HAP-1 (cell line): ENCODE data around the gene MPPED1.

Source experiments
- DNase-seq, 2 experiments: peaks; one replicate each; pipeline ENCODE4 v3.0.0-alpha.2; 2016 to 2020; ENCODE audit warnings: low spot score in 2 of 2
- H3K27me3 ChIP-seq: fragments of 250-450 bp; sonication (Bioruptor Pico); 2 replicates; pipeline ENCODE4 v1.5.1; 2020; ENCODE audit warnings: low read depth, mild to moderate bottlenecking, moderate library complexity
- H3K36me3 ChIP-seq: fragments of 250-450 bp; sonication (Bioruptor Pico); replicated peaks from 2 replicates; pipeline ENCODE4 v1.5.1; 2020; ENCODE audit warnings: mild to moderate bottlenecking
- H3K4me1 ChIP-seq: fragments of 250-450 bp; sonication (Bioruptor Pico); 2 replicates; pipeline ENCODE4 v1.5.1; 2020; ENCODE audit warnings: mild to moderate bottlenecking
- H3K4me3 ChIP-seq: fragments of 250-450 bp; sonication (Bioruptor Pico); 2 replicates; pipeline ENCODE4 v1.5.1; 2020; ENCODE audit warnings: mild to moderate bottlenecking, moderate library complexity
- H3K9me3 ChIP-seq: fragments of 250-450 bp; sonication (Bioruptor Pico); 2 replicates; pipeline ENCODE4 v1.5.1; 2020; ENCODE audit warnings: mild to moderate bottlenecking, moderate library complexity
- in situ Hi-C: fragments of 300-500 bp; cut with MboI; formaldehyde crosslinking; loops from 3 replicates; pipeline ENCODE4 v1.14.3; 2020; ENCODE audit warnings: low sequenced_read_pairs, inconsistent platforms, mixed read lengths

Gene MPPED1

GRCh38 chr22:43540529-43540923, 128.7 kb downstream of the MPPED1 start:
- in situ Hi-C loops: no loop called here
- no peaks in the 10 kb centered on the region for H3K9me3 ChIP-seq
- no peaks in the 10 kb centered on the region for H3K36me3 ChIP-seq
- DNase-seq: no peak
- H3K27me3 ChIP-seq: peaks cover 35% of the 10 kb centered on the region
- no peaks in the 10 kb centered on the region for H3K4me1 ChIP-seq
- no peak overlapping the region for H3K4me3 ChIP-seq

- Histone ChIP-seq H3K9me3 (no peaks in the 10 kb centered on the region), H3K4me3 (no peak overlapping the region), H3K36me3 (no peaks in the 10 kb centered on the region), H3K27me3 (peaks cover 32% of the 10 kb centered on the region), H3K4me1 (no peaks in the 10 kb centered on the region)
- DNase-seq: no peak
- in situ Hi-C loops: no loop called here
Measured at GRCh38 chr22:43541022-43541421, 129.2 kb downstream of the MPPED1 start.

- Histone ChIP-seq H3K36me3 (no peaks in the 10 kb centered on the region), H3K9me3 (no peaks in the 10 kb centered on the region), H3K4me3 (no peak overlapping the region), H3K4me1 (no peaks in the 10 kb centered on the region), H3K27me3 (peaks cover 31% of the 10 kb centered on the region)
- no peak for DNase-seq
- in situ Hi-C loops: no loop called here
Measured at GRCh38 chr22:43541462-43542407, 129.9 kb downstream of the MPPED1 start.

- in situ Hi-C loops: no loop called here
- Histone ChIP-seq H3K9me3 (no peaks in the 10 kb centered on the region), H3K27me3 (peaks cover 31% of the 10 kb centered on the region)
Measured at GRCh38 chr22:43542681-43543521, 131.1 kb downstream of the MPPED1 start.

GRCh38 chr22:43543522-43544288, 131.9 kb downstream of the MPPED1 start:
- no peaks in the 10 kb centered on the region for H3K4me1 ChIP-seq
- no peak for DNase-seq
- H3K4me3 ChIP-seq: no peak overlapping the region
- H3K27me3 ChIP-seq: peaks cover 31% of the 10 kb centered on the region
- no peaks in the 10 kb centered on the region for H3K9me3 ChIP-seq
- H3K36me3 ChIP-seq: no peaks in the 10 kb centered on the region
- in situ Hi-C loops: no loop called here

More at GRCh38 chr22:43542681-43543521, 131.1 kb downstream of the MPPED1 start:
- no peak for DNase-seq
- H3K36me3 ChIP-seq: no peaks in the 10 kb centered on the region
- no peaks in the 10 kb centered on the region for H3K4me1 ChIP-seq
- H3K4me3 ChIP-seq: no peak overlapping the region

- Histone ChIP-seq H3K9me3 (no peaks in the 10 kb centered on the region), H3K27me3 (peaks cover 31% of the 10 kb centered on the region), H3K4me1 (no peaks in the 10 kb centered on the region), H3K36me3 (no peaks in the 10 kb centered on the region), H3K4me3 (no peak overlapping the region)
- DNase-seq: no peak
- in situ Hi-C loops: no loop called here
Measured at GRCh38 chr22:43544289-43544673, 132.5 kb downstream of the MPPED1 start.

- Histone ChIP-seq H3K4me1 (no peaks in the 10 kb centered on the region), H3K4me3 (no peak overlapping the region), H3K9me3 (no peaks in the 10 kb centered on the region), H3K27me3 (peaks cover 26% of the 10 kb centered on the region), H3K36me3 (no peaks in the 10 kb centered on the region)
- in situ Hi-C loops: no loop called here
- no peak for DNase-seq
Measured at GRCh38 chr22:43546186-43546585, 134.4 kb downstream of the MPPED1 start.

- H3K4me1 ChIP-seq: no peaks in the 10 kb centered on the region
- H3K27me3 ChIP-seq: no peaks in the 10 kb centered on the region
- H3K9me3 ChIP-seq: no peaks in the 10 kb centered on the region
- no peak for DNase-seq
- in situ Hi-C loops: no loop called here
- H3K36me3 ChIP-seq: no peaks in the 10 kb centered on the region
- no peak overlapping the region for H3K4me3 ChIP-seq
Measured at GRCh38 chr22:43550024-43550620, 138.3 kb downstream of the MPPED1 start.

GRCh38 chr22:43550672-43551071, 138.9 kb downstream of the MPPED1 start:
- in situ Hi-C loops: no loop called here
- no peaks in the 10 kb centered on the region for H3K27me3 ChIP-seq
- H3K9me3 ChIP-seq: no peaks in the 10 kb centered on the region

GRCh38 chr22:43553451-43554258, 141.8 kb downstream of the MPPED1 start:
- no peaks in the 10 kb centered on the region for H3K9me3 ChIP-seq
- H3K36me3 ChIP-seq: no peaks in the 10 kb centered on the region
- no peak for DNase-seq
- no peaks in the 10 kb centered on the region for H3K4me1 ChIP-seq
- H3K27me3 ChIP-seq: no peaks in the 10 kb centered on the region
- in situ Hi-C loops: no loop called here
- H3K4me3 ChIP-seq: no peak overlapping the region

More at GRCh38 chr22:43550672-43551071, 138.9 kb downstream of the MPPED1 start:
- no peak for DNase-seq
- Histone ChIP-seq H3K4me3 (no peak overlapping the region), H3K4me1 (no peaks in the 10 kb centered on the region), H3K36me3 (no peaks in the 10 kb centered on the region)

GRCh38 chr22:43554259-43554636, 142.4 kb downstream of the MPPED1 start:
- Histone ChIP-seq H3K9me3 (no peaks in the 10 kb centered on the region), H3K4me1 (no peaks in the 10 kb centered on the region), H3K4me3 (no peak overlapping the region), H3K36me3 (no peaks in the 10 kb centered on the region), H3K27me3 (no peaks in the 10 kb centered on the region)
- no peak for DNase-seq
- in situ Hi-C loops: no loop called here

GRCh38 chr22:43554694-43555365, 143.0 kb downstream of the MPPED1 start:
- H3K36me3 ChIP-seq: no peaks in the 10 kb centered on the region
- H3K27me3 ChIP-seq: no peaks in the 10 kb centered on the region
- in situ Hi-C loops: no loop called here
- no peak for DNase-seq
- no peaks in the 10 kb centered on the region for H3K9me3 ChIP-seq
- no peaks in the 10 kb centered on the region for H3K4me1 ChIP-seq
- H3K4me3 ChIP-seq: no peak overlapping the region
